ENCODE measurements around the gene FUBP3.

The FUBP3 gene

DNA sequence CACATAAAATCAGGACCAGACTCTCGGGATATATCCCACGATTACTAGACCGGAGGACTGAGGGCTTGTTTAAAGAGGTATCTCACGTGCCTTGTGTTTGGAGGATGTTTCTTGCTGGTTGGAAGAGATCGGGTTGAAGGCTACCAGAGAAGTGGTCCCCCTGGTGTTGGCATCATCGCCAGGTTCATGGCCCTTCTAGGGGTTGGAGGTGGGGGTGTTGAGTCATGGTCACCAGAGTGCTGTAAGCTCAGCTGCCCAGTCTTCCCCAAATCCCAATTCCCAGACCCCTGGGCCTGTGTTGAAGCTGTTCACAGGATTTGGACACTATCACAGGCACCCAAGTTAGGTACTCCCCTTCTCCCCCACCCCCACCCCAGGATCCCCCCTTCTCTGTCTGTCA is 55.9 kb downstream of the FUBP3 start:
- Histone ChIP-seq H3K4me3 (ENCODE audit: low read depth in 1 of 2, low read length in 1 of 2) (no peak overlapping the region), H3K36me3 (peaks cover 78% of the 10 kb centered on the region), H3K27me3 (no peaks in the 10 kb centered on the region), H3K27ac (no peak overlapping the region), H3K9me3 (no peaks in the 10 kb centered on the region), H3K4me1 (ENCODE audit: control insufficient read depth in 1 of 2, insufficient read depth in 1 of 2, low read depth in 1 of 2, low read length in 1 of 2) (no peaks in the 10 kb centered on the region)
- TF ChIP-seq, protein P1, sequence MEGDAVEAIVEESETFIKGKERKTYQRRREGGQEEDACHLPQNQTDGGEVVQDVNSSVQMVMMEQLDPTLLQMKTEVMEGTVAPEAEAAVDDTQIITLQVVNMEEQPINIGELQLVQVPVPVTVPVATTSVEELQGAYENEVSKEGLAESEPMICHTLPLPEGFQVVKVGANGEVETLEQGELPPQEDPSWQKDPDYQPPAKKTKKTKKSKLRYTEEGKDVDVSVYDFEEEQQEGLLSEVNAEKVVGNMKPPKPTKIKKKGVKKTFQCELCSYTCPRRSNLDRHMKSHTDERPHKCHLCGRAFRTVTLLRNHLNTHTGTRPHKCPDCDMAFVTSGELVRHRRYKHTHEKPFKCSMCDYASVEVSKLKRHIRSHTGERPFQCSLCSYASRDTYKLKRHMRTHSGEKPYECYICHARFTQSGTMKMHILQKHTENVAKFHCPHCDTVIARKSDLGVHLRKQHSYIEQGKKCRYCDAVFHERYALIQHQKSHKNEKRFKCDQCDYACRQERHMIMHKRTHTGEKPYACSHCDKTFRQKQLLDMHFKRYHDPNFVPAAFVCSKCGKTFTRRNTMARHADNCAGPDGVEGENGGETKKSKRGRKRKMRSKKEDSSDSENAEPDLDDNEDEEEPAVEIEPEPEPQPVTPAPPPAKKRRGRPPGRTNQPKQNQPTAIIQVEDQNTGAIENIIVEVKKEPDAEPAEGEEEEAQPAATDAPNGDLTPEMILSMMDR (IDR thresholded peaks at IDR 0.05), result no peak

GRCh38 chr9:130635721-130636647 is 56.6 kb downstream of the FUBP3 start:
- TF ChIP-seq, protein P1 (IDR thresholded peaks at IDR 0.05), result no peak
- Histone ChIP-seq H3K27me3 (no peaks in the 10 kb centered on the region), H3K4me3 (ENCODE audit: low read depth in 1 of 2, low read length in 1 of 2) (no peak overlapping the region), H3K27ac (no peak overlapping the region), H3K36me3 (peaks cover 71% of the 10 kb centered on the region), H3K9me3 (no peaks in the 10 kb centered on the region), H3K4me1 (ENCODE audit: control insufficient read depth in 1 of 2, insufficient read depth in 1 of 2, low read depth in 1 of 2, low read length in 1 of 2) (no peaks in the 10 kb centered on the region)

DNA sequence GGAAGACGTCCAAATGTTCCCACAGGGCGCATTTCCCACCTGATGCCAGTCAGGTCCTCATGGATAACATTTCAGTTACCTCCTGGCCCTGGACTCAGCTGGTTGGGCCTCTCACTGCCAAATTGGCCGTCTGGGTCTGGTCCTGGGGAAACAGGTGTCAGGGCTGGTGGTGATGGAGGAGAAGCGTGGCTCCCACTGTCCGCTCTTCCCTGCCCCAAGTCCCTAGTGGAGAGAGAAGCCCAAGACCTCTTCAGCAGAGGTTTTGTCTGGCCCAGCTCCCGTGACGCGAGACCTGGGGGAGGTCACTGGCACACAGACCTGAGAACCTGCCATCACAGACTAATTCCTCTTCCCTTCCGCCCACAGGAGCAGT is 57.3 kb downstream of the FUBP3 start:
- H3K36me3 ChIP-seq, result peaks cover 64% of the 10 kb centered on the region
- H3K4me1 ChIP-seq (ENCODE audit: control insufficient read depth in 1 of 2, insufficient read depth in 1 of 2, low read depth in 1 of 2, low read length in 1 of 2), result no peaks in the 10 kb centered on the region
- H3K4me3 ChIP-seq (ENCODE audit: low read depth in 1 of 2, low read length in 1 of 2), result no peak overlapping the region
- H3K9me3 ChIP-seq, result no peaks in the 10 kb centered on the region
- no peaks in the 10 kb centered on the region for H3K27me3 ChIP-seq
- no peak overlapping the region for H3K27ac ChIP-seq
- TF ChIP-seq, protein P1 (IDR thresholded peaks at IDR 0.05), result no peak

GRCh38 chr9:130638284-130639123 is 59.1 kb downstream of the FUBP3 start:
- H3K27me3 ChIP-seq, result no peaks in the 10 kb centered on the region
- TF ChIP-seq, protein P1 (IDR thresholded peaks at IDR 0.05), result no peak
- H3K9me3 ChIP-seq, result no peaks in the 10 kb centered on the region

GRCh38 chr9:130639124-130639765 is 59.9 kb downstream of the FUBP3 start:
- Histone ChIP-seq H3K27ac (no peak overlapping the region), H3K9me3 (no peaks in the 10 kb centered on the region), H3K4me1 (ENCODE audit: control insufficient read depth in 1 of 2, insufficient read depth in 1 of 2, low read depth in 1 of 2, low read length in 1 of 2) (no peaks in the 10 kb centered on the region), H3K4me3 (ENCODE audit: low read depth in 1 of 2, low read length in 1 of 2) (no peak overlapping the region), H3K27me3 (no peaks in the 10 kb centered on the region), H3K36me3 (peaks cover 38% of the 10 kb centered on the region)
- TF ChIP-seq, protein P1 (IDR thresholded peaks at IDR 0.05), result no peak

More at GRCh38 chr9:130638284-130639123, 59.1 kb downstream of the FUBP3 start:
- Histone ChIP-seq H3K4me1 (ENCODE audit: control insufficient read depth in 1 of 2, insufficient read depth in 1 of 2, low read depth in 1 of 2, low read length in 1 of 2) (no peaks in the 10 kb centered on the region), H3K27ac (no peak overlapping the region), H3K4me3 (ENCODE audit: low read depth in 1 of 2, low read length in 1 of 2) (no peak overlapping the region), H3K36me3 (peaks cover 46% of the 10 kb centered on the region)

Data from neutrophil (primary cell).